RWPE2 (cell line): Measurements from ENCODE around the gene LRP1B.

ENCODE experiments used
- ATAC-seq: fragments of 200-7000 bp; cut with Tn5 transposase; 3 replicates; pipeline ENCODE4 v1.9.1; 2021; ENCODE audit warnings: low read depth
- DNase-seq: peaks from one replicate; pipeline ENCODE4 v3.0.0-alpha.2; 2020; ENCODE audit warnings: low spot score
- H3K27ac ChIP-seq: fragments of 450-650 bp; 2 replicates; pipeline ENCODE4 v1.5.1; 2017; ENCODE audit warnings: mild to moderate bottlenecking; ENCODE audit not compliant: poor library complexity, severe bottlenecking
- H3K27me3 ChIP-seq: fragments of 250-450 bp; sonication (Bioruptor Pico); 2 replicates; pipeline ENCODE4 v1.5.1; 2021; ENCODE audit warnings: mild to moderate bottlenecking, moderate library complexity; ENCODE audit not compliant: insufficient read depth, poor library complexity, severe bottlenecking
- H3K36me3 ChIP-seq: fragments of 250-450 bp; sonication (Bioruptor Pico); 2 replicates; pipeline ENCODE4 v1.5.1; 2020; ENCODE audit warnings: low read depth, mild to moderate bottlenecking, moderate library complexity
- H3K4me1 ChIP-seq: fragments of 250-450 bp; sonication (Bioruptor Pico); 2 replicates; pipeline ENCODE4 v1.5.1; 2021; ENCODE audit warnings: mild to moderate bottlenecking, moderate library complexity; ENCODE audit not compliant: insufficient read depth, poor library complexity, severe bottlenecking
- H3K4me3 ChIP-seq: fragments of 250-450 bp; sonication (Bioruptor Pico); 2 replicates; pipeline ENCODE4 v1.5.1; 2021; ENCODE audit warnings: mild to moderate bottlenecking, moderate library complexity; ENCODE audit not compliant: severe bottlenecking
- H3K9me3 ChIP-seq: fragments of 250-450 bp; sonication (Bioruptor Pico); 2 replicates; pipeline ENCODE4 v1.5.1; 2021; ENCODE audit warnings: mild to moderate bottlenecking, moderate library complexity; ENCODE audit not compliant: severe bottlenecking
- CTCF ChIP-seq: fragments of 450-650 bp; IDR thresholded peaks from one replicate; pipeline ENCODE4 v1.5.1; 2017; ENCODE audit warnings: mild to moderate bottlenecking, moderate library complexity; ENCODE audit not compliant: poor library complexity, severe bottlenecking

LRP1B gene

GRCh38 chr2:140891614-140892212, 1239.1 kb downstream of the LRP1B start:
- Histone ChIP-seq H3K9me3 (no peaks in the 10 kb centered on the region), H3K4me3 (no peak overlapping the region), H3K27ac (no peak overlapping the region), H3K4me1 (peaks cover 20% of the 10 kb centered on the region), H3K36me3 (no peaks in the 10 kb centered on the region), H3K27me3 (no peaks in the 10 kb centered on the region)
- DNase-seq (no peak), ATAC-seq (peak; percentile 42; the same call in 1 of the 3 replicates)
- TF ChIP-seq CTCF: no peak

DNA sequence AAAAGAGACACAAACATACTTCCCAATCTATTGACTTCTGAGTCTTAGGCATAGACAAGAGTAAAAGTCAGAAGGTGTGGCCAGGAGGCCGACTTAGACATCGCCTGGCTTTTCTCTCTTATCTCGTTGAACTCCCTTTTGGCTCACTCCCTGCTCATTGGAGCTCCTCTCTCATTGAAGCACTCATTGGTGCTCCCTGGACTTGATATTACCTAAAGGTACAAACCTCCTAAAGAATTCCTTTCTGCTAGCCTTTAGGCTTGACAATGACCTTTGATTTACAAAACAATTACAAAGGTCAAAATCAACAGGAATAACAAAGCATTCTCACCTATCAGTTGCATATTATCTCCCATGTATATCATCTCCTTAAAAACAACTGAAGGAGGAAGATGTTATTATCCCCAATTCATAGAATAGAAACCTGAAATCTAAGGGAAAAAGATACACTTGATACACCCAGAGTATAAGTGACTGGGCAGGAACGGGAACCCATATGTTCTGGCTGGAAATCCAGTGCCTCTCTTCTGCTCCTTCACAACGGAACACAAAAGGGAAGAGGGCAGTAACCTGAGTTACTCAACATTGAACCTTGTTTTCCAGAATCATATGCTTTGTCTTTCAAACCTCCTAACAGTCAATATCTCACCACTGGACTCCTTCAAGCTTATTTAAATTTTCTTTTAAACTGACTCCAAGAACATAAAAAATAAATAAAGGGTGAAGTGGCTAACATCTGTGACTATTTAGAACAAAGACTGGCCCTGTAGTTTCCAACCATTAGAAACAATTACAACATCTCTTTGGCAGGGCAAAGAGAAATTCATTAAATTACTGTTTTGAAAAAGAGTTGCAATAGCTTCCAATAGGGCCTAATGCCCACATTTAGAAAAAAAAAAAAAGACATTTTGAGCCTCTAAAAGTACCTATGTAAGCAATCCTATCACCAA, 1247.9 kb downstream of the LRP1B start:
- Histone ChIP-seq H3K36me3 (no peaks in the 10 kb centered on the region), H3K27ac (no peak overlapping the region), H3K4me1 (no peaks in the 10 kb centered on the region), H3K4me3 (no peak overlapping the region), H3K9me3 (no peaks in the 10 kb centered on the region), H3K27me3 (no peaks in the 10 kb centered on the region)
- no peak for TF ChIP-seq CTCF
- no peak for DNase-seq
- no peak for ATAC-seq

DNA sequence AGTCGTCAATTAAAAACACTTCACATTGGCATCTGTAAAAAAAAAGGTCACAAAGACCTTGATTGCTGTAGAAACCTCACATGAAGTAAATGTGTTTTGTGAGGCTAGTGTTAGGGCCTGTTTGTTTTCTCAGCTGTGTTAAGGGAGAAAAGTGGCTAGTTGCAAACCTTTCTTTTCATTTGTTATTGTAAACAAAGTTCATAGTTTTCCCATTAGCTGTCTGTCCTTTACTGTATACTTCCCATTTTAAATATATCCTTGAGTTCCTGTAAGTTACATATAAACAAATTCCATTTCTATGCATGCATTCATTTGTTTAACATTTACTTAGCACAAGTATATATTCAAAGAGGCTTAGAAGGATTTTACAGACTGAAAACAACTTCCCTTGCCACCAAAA, 1250.2 kb downstream of the LRP1B start:
- H3K4me3 ChIP-seq: no peak overlapping the region
- H3K27me3 ChIP-seq: no peaks in the 10 kb centered on the region
- no peaks in the 10 kb centered on the region for H3K36me3 ChIP-seq
- no peaks in the 10 kb centered on the region for H3K4me1 ChIP-seq
- ATAC-seq (no peak), DNase-seq (no peak)
- TF ChIP-seq CTCF: no peak
- H3K27ac ChIP-seq: no peak overlapping the region
- no peaks in the 10 kb centered on the region for H3K9me3 ChIP-seq

DNA sequence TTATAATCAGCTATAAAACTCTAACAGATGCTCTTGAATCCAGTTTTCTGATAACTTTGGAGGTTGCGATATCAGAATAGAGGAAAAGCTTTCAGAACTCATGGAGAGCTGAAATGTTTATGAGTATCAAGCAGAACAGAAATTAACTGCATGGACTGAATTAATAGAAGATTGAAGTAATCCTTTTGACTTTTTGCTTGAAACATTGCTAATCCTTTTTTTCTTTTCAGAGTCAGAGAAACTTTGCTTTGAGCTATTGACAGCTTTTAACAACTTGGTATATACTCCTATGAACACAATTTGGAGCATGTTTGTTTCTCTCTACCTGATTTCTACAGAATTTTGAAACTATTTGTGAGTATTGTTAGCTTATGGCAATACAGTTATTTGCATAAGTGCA, 1254.8 kb downstream of the LRP1B start:
- DNase-seq: no peak

More for the DNA sequence above, 1254.8 kb downstream of the LRP1B start:
- no peaks in the 10 kb centered on the region for H3K4me1 ChIP-seq
- H3K36me3 ChIP-seq: no peaks in the 10 kb centered on the region
- no peak for ATAC-seq
- TF ChIP-seq CTCF: no peak
- H3K4me3 ChIP-seq: no peak overlapping the region
- no peaks in the 10 kb centered on the region for H3K27me3 ChIP-seq
- no peak overlapping the region for H3K27ac ChIP-seq
- H3K9me3 ChIP-seq: no peaks in the 10 kb centered on the region
